Measurements from ENCODE around the gene WRAP73.

Gene WRAP73

DNA sequence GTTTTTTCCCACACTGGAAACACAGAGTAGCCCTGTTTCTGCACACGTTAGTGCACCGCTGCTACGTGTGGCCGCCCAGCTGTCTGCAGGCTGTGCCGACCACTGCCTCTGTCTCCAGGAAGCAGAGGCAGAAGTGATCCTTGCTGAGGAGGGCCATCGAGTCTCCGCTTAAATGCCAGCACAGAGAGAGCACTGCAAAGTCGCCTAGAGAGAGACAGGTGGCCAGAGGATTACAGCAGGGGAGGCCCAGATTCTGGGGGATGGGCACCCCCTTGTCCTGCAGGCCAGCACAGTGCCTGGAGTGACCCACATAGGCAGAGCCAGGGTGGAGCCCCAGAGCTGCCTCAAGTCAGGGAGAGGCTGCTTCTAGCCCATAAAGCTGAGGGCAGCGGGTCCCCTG lies 19.0 kb downstream of the WRAP73 start:
- no peak overlapping the region for H3K4me2 ChIP-seq (ENCODE audit: low read length)
- no peaks in the 10 kb centered on the region for H3K9me2 ChIP-seq (ENCODE audit: low read depth, low read length)
- no peak overlapping the region for H2AFZ ChIP-seq (ENCODE audit: low read length)
- H3K4me3 ChIP-seq (ENCODE audit: low read depth, low read length, poor library complexity, severe bottlenecking): no peak overlapping the region
- no peak overlapping the region for H3K27ac ChIP-seq (ENCODE audit: low read depth, low read length, poor library complexity, severe bottlenecking)
- H3K79me2 ChIP-seq (ENCODE audit: insufficient read depth, low read length): no peaks in the 10 kb centered on the region
- peaks cover 13% of the 10 kb centered on the region for H3K4me1 ChIP-seq (ENCODE audit: insufficient read depth, low read length, severe bottlenecking)
- no peak overlapping the region for H3K9ac ChIP-seq (ENCODE audit: low read length)
- no peaks in the 10 kb centered on the region for H3K27me3 ChIP-seq (ENCODE audit: insufficient read depth, low read length)
- H4K20me1 ChIP-seq (ENCODE audit: insufficient read depth, low read length): no peaks in the 10 kb centered on the region
- H3K36me3 ChIP-seq (ENCODE audit: insufficient read depth, low read length): peaks cover 63% of the 10 kb centered on the region; the same call in 1 of the 2 replicates
- 0 out of 2 replicates have a peak, but pooled peaks cover 3% of the 10 kb centered on the region for H3F3A ChIP-seq (ENCODE audit: insufficient read depth, low read length)
- TF ChIP-seq EZH2 (IDR thresholded peaks at IDR 0.05; ENCODE audit: borderline replicate concordance, low read length): no peak
- TF ChIP-seq, protein P1, sequence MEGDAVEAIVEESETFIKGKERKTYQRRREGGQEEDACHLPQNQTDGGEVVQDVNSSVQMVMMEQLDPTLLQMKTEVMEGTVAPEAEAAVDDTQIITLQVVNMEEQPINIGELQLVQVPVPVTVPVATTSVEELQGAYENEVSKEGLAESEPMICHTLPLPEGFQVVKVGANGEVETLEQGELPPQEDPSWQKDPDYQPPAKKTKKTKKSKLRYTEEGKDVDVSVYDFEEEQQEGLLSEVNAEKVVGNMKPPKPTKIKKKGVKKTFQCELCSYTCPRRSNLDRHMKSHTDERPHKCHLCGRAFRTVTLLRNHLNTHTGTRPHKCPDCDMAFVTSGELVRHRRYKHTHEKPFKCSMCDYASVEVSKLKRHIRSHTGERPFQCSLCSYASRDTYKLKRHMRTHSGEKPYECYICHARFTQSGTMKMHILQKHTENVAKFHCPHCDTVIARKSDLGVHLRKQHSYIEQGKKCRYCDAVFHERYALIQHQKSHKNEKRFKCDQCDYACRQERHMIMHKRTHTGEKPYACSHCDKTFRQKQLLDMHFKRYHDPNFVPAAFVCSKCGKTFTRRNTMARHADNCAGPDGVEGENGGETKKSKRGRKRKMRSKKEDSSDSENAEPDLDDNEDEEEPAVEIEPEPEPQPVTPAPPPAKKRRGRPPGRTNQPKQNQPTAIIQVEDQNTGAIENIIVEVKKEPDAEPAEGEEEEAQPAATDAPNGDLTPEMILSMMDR (IDR thresholded peaks at IDR 0.05; ENCODE audit: low read length): no peak
- H3K9me3 ChIP-seq (ENCODE audit: low read length): no peaks in the 10 kb centered on the region

DNA sequence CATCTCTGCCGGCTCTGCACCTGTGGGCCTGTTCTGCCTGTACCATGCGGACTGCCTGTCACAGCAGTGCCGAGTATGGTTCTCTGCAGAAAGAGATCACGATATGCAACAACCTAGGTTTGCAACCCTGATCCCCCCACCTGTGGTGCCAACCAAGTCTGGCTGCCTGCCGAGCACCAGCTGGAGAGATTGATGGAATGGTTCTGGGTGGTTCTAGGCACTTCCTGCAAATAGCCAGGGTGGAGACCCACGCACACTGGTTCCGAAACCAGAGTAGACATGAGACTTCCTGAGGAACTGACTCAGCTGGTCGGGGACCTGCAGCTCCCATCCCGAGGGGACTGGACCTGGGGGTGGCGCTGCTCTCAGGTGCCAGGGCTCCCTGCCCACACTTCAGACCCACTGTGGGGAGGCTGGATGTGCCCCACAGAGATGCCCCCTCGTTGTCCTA lies 19.7 kb downstream of the WRAP73 start:
- no peak overlapping the region for H3K9ac ChIP-seq (ENCODE audit: low read length)
- H3K36me3 ChIP-seq (ENCODE audit: insufficient read depth, low read length): peaks cover 56% of the 10 kb centered on the region; the same call in 1 of the 2 replicates
- no peaks in the 10 kb centered on the region for H3K9me3 ChIP-seq (ENCODE audit: low read length)
- TF ChIP-seq, protein P1 (IDR thresholded peaks at IDR 0.05; ENCODE audit: low read length): no peak
- 0 out of 2 replicates have a peak, but pooled peaks cover 3% of the 10 kb centered on the region for H3F3A ChIP-seq (ENCODE audit: insufficient read depth, low read length)
- H3K9me2 ChIP-seq (ENCODE audit: low read depth, low read length): no peaks in the 10 kb centered on the region
- H4K20me1 ChIP-seq (ENCODE audit: insufficient read depth, low read length): no peaks in the 10 kb centered on the region
- H3K4me1 ChIP-seq (ENCODE audit: insufficient read depth, low read length, severe bottlenecking): peaks cover 19% of the 10 kb centered on the region
- H3K27me3 ChIP-seq (ENCODE audit: insufficient read depth, low read length): no peaks in the 10 kb centered on the region
- H3K27ac ChIP-seq (ENCODE audit: low read depth, low read length, poor library complexity, severe bottlenecking): peak overlapping the region; percentile 41
- H3K4me2 ChIP-seq (ENCODE audit: low read length): no peak overlapping the region
- no peaks in the 10 kb centered on the region for H3K79me2 ChIP-seq (ENCODE audit: insufficient read depth, low read length)
- H3K4me3 ChIP-seq (ENCODE audit: low read depth, low read length, poor library complexity, severe bottlenecking): no peak overlapping the region
- H2AFZ ChIP-seq (ENCODE audit: low read length): no peak overlapping the region

DNA sequence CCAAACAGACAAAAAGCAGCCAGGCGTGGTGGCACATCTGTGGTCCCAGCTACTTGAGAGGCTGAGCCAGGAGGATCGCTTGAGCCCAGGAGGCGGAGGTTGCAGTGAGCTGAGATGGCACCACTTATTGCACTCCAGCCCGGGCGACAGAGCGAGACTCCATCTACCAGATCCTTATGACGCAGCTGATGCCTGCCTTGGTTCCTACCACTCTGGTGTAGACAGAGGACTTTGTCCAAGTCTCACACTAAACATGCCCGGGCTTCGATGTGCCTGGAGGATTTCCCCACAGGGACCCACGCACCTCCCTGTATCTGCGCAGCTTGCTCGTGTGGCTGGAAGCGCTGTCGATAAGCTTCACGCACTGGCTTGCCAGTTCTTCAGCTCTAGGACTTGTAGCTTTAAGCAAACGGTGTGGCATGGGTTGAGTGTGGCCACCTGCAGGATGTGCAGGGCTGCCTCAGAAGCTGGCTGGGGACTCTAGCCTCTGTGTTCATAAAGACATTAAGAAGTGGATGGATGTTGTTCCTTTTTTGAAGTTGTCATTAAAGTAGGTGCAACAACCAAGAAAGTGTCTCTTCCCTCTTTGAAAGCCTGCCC lies 20.2 kb downstream of the WRAP73 start:
- H3K9ac ChIP-seq (ENCODE audit: low read length): no peak overlapping the region
- no peak overlapping the region for H3K4me2 ChIP-seq (ENCODE audit: low read length)
- H3K27me3 ChIP-seq (ENCODE audit: insufficient read depth, low read length): no peaks in the 10 kb centered on the region
- no peaks in the 10 kb centered on the region for H4K20me1 ChIP-seq (ENCODE audit: insufficient read depth, low read length)
- H3K9me3 ChIP-seq (ENCODE audit: low read length): no peaks in the 10 kb centered on the region
- no peak overlapping the region for H2AFZ ChIP-seq (ENCODE audit: low read length)
- no peaks in the 10 kb centered on the region for H3K79me2 ChIP-seq (ENCODE audit: insufficient read depth, low read length)
- H3K4me3 ChIP-seq (ENCODE audit: low read depth, low read length, poor library complexity, severe bottlenecking): no peak overlapping the region
- H3K27ac ChIP-seq (ENCODE audit: low read depth, low read length, poor library complexity, severe bottlenecking): peak overlapping the region; percentile 41
- TF ChIP-seq, protein P1 (IDR thresholded peaks at IDR 0.05; ENCODE audit: low read length): no peak
- no peak for TF ChIP-seq EZH2 (IDR thresholded peaks at IDR 0.05; ENCODE audit: borderline replicate concordance, low read length)
- H3F3A ChIP-seq (ENCODE audit: insufficient read depth, low read length): 0 out of 2 replicates have a peak, but pooled peaks cover 3% of the 10 kb centered on the region
- H3K36me3 ChIP-seq (ENCODE audit: insufficient read depth, low read length): peaks cover 51% of the 10 kb centered on the region; the same call in 1 of the 2 replicates
- H3K4me1 ChIP-seq (ENCODE audit: insufficient read depth, low read length, severe bottlenecking): peaks cover 19% of the 10 kb centered on the region
- H3K9me2 ChIP-seq (ENCODE audit: low read depth, low read length): no peaks in the 10 kb centered on the region

Measured in OCI-LY1 (cell line).